Calu3 (cell line): ENCODE results near the gene PGC. TPM values are rescaled to one million over a fixed set of nuclear protein-coding genes. Genes with fewer than 3 reads are reported as not detected.

Experiments
- BruUV-seq: library from RNA; stranded (reverse); fragments of 400-500 nt; replicated peaks from 2 replicates; lab custom pipeline; 2021; lab: Mats Ljungman, UMichigan
- CTCF ChIA-PET: fragments of 300-600 bp; sonication (Branson Sonifier 250); formaldehyde crosslinking; loops from one replicate; lab custom pipeline; 2022; ENCODE audit warnings: antibody characterized with exemption; lab: Charles Lee
- DNase-seq: peaks from one replicate; pipeline ENCODE4 v3.0.0; 2022
- H3K27ac Mint-ChIP-seq: one replicate; pipeline ENCODE4 v1.8.0; 2022; ENCODE audit warnings: mixed read lengths; ENCODE audit not compliant: unreplicated experiment
- H3K27me3 Mint-ChIP-seq: one replicate; pipeline ENCODE4 v1.8.0; 2022; ENCODE audit warnings: mixed read lengths; ENCODE audit not compliant: unreplicated experiment
- H3K36me3 Mint-ChIP-seq: one replicate; pipeline ENCODE4 v1.8.0; 2022; ENCODE audit warnings: mild to moderate bottlenecking, moderate library complexity, mixed read lengths; ENCODE audit not compliant: insufficient read depth, unreplicated experiment
- H3K4me1 Mint-ChIP-seq: one replicate; pipeline ENCODE4 v1.8.0; 2022; ENCODE audit warnings: mild to moderate bottlenecking, low read depth, mixed read lengths; ENCODE audit not compliant: unreplicated experiment
- H3K4me3 Mint-ChIP-seq: one replicate; pipeline ENCODE4 v1.8.0; 2022; ENCODE audit warnings: mild to moderate bottlenecking, low read depth, moderate library complexity, mixed read lengths; ENCODE audit not compliant: unreplicated experiment
- H3K9me3 Mint-ChIP-seq: one replicate; pipeline ENCODE4 v1.8.0; 2022; ENCODE audit warnings: low read depth, mixed read lengths; ENCODE audit not compliant: unreplicated experiment
- CTCF ChIP-seq: fragments of 200-600 bp; IDR thresholded peaks from one replicate; pipeline ENCODE4 v1.8.0; 2022; ENCODE audit warnings: antibody characterized with exemption; ENCODE audit not compliant: unreplicated experiment
- intact Hi-C: fragments of 100-400 bp; cut with micrococcal nuclease; formaldehyde crosslinking; loops from one replicate; pipeline ENCODE4 v1.10.0; 2022; ENCODE audit not compliant: unreplicated experiment
- total RNA-seq: library from RNA; stranded (reverse); gene quantifications from 2 replicates; pipeline ENCODE4 v1.2.3, GENCODE V29; 2022

The PGC gene
- total RNA-seq, 1 experiment from 2014 or later: not detected

DNA sequence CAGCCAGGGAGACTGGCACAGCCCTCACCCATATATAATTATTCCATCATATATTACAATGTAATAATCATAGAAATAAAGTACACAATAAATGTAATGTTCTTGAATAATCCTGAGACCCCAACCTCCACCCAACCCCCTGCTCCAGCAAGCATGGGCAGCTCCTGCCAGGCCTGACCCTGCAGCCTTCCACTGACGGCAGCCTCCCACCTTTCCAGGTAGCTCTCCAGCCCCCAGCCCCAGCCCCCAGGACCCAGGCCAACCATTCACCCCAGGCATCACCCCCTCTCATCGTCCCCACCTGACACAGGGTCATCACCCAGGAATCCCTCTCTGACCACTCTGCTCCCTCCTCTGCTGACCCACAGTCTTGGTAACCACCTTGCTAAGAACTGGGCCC lies 26.4 kb downstream of the PGC start:
- intact Hi-C loops: no loop called here
- H3K4me1 Mint-ChIP-seq: peaks cover 26% of the 10 kb centered on the region
- BruUV-seq: no TSS peak
- TF ChIP-seq CTCF: no peak
- H3K4me3 Mint-ChIP-seq: no peak overlapping the region
- DNase-seq: no peak
- no peaks in the 10 kb centered on the region for H3K9me3 Mint-ChIP-seq
- peaks cover 5% of the 10 kb centered on the region for H3K36me3 Mint-ChIP-seq
- CTCF ChIA-PET: no interaction called here
- no peak overlapping the region for H3K27ac Mint-ChIP-seq
- H3K27me3 Mint-ChIP-seq: no peaks in the 10 kb centered on the region

GRCh38 chr6:41720262-41720620 lies 27.0 kb downstream of the PGC start:
- Mint-ChIP-seq H3K27ac (no peak overlapping the region), H3K4me1 (peaks cover 31% of the 10 kb centered on the region), H3K4me3 (no peak overlapping the region), H3K9me3 (no peaks in the 10 kb centered on the region), H3K36me3 (peaks cover 5% of the 10 kb centered on the region), H3K27me3 (no peaks in the 10 kb centered on the region)
- BruUV-seq: no TSS peak
- intact Hi-C loops: no loop called here
- DNase-seq: no peak
- TF ChIP-seq CTCF: no peak
- CTCF ChIA-PET: no interaction called here

- CTCF ChIA-PET: no interaction called here
- DNase-seq: no peak
- Mint-ChIP-seq H3K27ac (no peak overlapping the region), H3K4me3 (no peak overlapping the region), H3K36me3 (peaks cover 5% of the 10 kb centered on the region), H3K9me3 (no peaks in the 10 kb centered on the region), H3K27me3 (no peaks in the 10 kb centered on the region), H3K4me1 (peaks cover 31% of the 10 kb centered on the region)
- intact Hi-C loops: no loop called here
- no peak for TF ChIP-seq CTCF
- BruUV-seq: no TSS peak
These were observed 27.5 kb downstream of the PGC start for GRCh38 chr6:41719436-41720261.

DNA sequence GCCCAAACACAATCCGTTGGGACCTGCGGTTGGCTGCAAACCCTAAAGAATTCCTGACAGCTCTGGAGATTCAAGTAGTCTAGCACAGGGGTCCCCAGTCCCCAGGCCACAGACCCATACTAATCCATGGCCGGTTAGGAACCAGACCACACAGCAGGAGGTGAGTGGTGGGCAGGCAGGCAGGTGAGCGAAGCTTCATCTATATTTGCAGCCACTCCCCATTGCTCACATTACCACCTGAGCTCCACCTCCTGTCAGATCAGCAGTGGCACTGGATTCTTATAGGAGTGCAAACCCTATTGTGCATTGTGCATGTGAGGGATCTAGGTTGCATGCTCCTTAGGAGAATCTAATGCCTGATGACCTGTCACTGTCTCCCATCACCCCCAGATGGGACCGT lies 28.4 kb downstream of the PGC start:
- Mint-ChIP-seq H3K27me3 (no peaks in the 10 kb centered on the region), H3K27ac (no peak overlapping the region), H3K36me3 (peaks cover 4% of the 10 kb centered on the region), H3K4me3 (no peak overlapping the region), H3K9me3 (no peaks in the 10 kb centered on the region), H3K4me1 (peaks cover 33% of the 10 kb centered on the region)
- intact Hi-C loops: no loop called here
- TF ChIP-seq CTCF: no peak
- BruUV-seq: no TSS peak
- no peak for DNase-seq
- CTCF ChIA-PET: no interaction called here
